ENCODE results near the gene PPME1.

Gene PPME1

DNA sequence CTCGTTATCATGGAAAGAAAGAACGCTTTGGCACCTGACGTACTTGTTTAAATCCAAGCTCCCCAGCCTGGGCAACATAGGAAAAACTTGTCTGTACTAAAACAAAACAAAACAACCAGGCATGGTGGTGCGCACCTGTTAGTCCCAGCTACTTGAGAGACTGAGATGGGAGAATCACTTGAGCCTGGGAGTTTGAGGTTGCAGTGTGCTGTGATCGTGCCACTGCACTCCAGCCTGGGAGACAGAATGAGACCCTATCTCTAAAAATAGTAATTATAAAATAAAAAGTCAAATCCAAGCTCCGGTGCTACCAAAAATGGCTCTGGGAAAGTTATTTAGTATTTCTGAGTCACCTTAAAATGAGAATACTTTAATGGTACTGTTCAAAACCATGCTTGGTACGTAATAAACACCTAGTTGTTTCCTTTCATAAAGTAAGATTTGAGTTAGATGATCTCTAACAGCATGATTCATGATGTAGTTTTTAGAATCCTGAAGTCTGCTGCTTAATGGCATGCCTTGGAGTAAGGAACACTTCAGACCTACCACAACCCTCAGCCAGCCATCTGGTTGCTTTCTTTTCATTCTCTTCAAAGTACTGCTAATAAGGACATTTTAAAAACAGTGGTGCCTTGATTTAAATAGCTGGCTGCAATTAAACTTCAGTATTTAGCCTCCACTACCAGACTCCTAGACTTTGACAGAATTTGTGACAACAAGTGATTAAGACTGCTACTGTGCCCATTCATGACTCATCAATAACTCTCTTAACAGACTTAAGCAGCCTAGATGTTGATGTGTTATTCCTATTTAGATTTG, 8.4 kb downstream of the PPME1 start:
- H3K4me1 Mint-ChIP-seq, result peaks cover 17% of the 10 kb centered on the region
- no peak for ATAC-seq
- H3K36me3 Mint-ChIP-seq (ENCODE audit: low read depth), result peaks cover 22% of the 10 kb centered on the region
- H3K9me3 Mint-ChIP-seq, result no peaks in the 10 kb centered on the region
- H3K27ac Mint-ChIP-seq, result no peak overlapping the region
- H3K4me3 Mint-ChIP-seq, result no peak overlapping the region
- no peaks in the 10 kb centered on the region for H3K27me3 Mint-ChIP-seq
- no peak for DNase-seq

- DNase-seq (no peak), ATAC-seq (no peak)
- peaks cover 19% of the 10 kb centered on the region for H3K4me1 Mint-ChIP-seq
These were observed 11.5 kb downstream of the PPME1 start for GRCh38 chr11:74182635-74183034.

DNA sequence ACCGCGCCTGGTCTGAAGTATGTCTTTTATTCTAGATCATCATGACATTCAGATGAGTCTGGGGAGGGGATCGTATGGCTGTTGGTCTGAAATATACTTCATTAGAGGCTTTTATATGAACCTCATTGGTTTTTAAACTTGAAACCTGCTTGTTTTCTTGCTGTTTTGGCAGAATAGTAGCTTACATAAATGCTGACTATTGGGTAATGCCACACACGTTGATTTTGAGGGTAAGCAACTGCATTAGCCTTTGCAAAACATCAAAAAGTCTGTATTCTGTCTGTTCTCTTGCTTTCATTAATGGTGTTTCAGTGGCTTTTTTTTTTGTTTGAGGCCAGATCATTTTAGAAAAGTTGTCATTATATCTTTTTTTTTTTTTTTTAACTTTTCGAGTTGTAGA, 14.2 kb downstream of the PPME1 start:
- peaks cover 8% of the 10 kb centered on the region for H3K9me3 Mint-ChIP-seq
- DNase-seq (no peak), ATAC-seq (no peak)
- H3K36me3 Mint-ChIP-seq (ENCODE audit: low read depth), result peaks cover 37% of the 10 kb centered on the region
- no peaks in the 10 kb centered on the region for H3K27me3 Mint-ChIP-seq
- peaks cover 6% of the 10 kb centered on the region for H3K4me1 Mint-ChIP-seq
- no peak overlapping the region for H3K27ac Mint-ChIP-seq
- H3K4me3 Mint-ChIP-seq, result no peak overlapping the region

More at GRCh38 chr11:74182635-74183034, 11.5 kb downstream of the PPME1 start:
- Mint-ChIP-seq H3K27ac (no peak overlapping the region), H3K27me3 (no peaks in the 10 kb centered on the region), H3K9me3 (no peaks in the 10 kb centered on the region), H3K36me3 (ENCODE audit: low read depth) (peaks cover 29% of the 10 kb centered on the region), H3K4me3 (no peak overlapping the region)

- Mint-ChIP-seq H3K27ac (no peak overlapping the region), H3K36me3 (ENCODE audit: low read depth) (peaks cover 41% of the 10 kb centered on the region), H3K27me3 (no peaks in the 10 kb centered on the region), H3K9me3 (peaks cover 12% of the 10 kb centered on the region), H3K4me1 (peaks cover 6% of the 10 kb centered on the region), H3K4me3 (no peak overlapping the region)
- ATAC-seq, result no peak
- DNase-seq, result no peak
These were observed 14.6 kb downstream of the PPME1 start for GRCh38 chr11:74185695-74186094.

GRCh38 chr11:74195828-74196227, 24.7 kb downstream of the PPME1 start:
- no peak overlapping the region for H3K27ac Mint-ChIP-seq
- ATAC-seq (no peak), DNase-seq (no peak)
- no peak overlapping the region for H3K4me3 Mint-ChIP-seq
- peaks cover 35% of the 10 kb centered on the region for H3K36me3 Mint-ChIP-seq (ENCODE audit: low read depth)
- H3K9me3 Mint-ChIP-seq, result peaks cover 14% of the 10 kb centered on the region
- no peaks in the 10 kb centered on the region for H3K4me1 Mint-ChIP-seq
- H3K27me3 Mint-ChIP-seq, result no peaks in the 10 kb centered on the region

- no peak overlapping the region for H3K27ac Mint-ChIP-seq
- DNase-seq (no peak), ATAC-seq (no peak)
- no peak overlapping the region for H3K4me3 Mint-ChIP-seq
- peaks cover 31% of the 10 kb centered on the region for H3K36me3 Mint-ChIP-seq (ENCODE audit: low read depth)
- no peaks in the 10 kb centered on the region for H3K4me1 Mint-ChIP-seq
- H3K27me3 Mint-ChIP-seq, result no peaks in the 10 kb centered on the region
- H3K9me3 Mint-ChIP-seq, result peaks cover 14% of the 10 kb centered on the region
These were observed 25.8 kb downstream of the PPME1 start for GRCh38 chr11:74196781-74197486.

GRCh38 chr11:74203966-74204365, 32.9 kb downstream of the PPME1 start:
- DNase-seq, result no peak

GRCh38 chr11:74204701-74205100, 33.6 kb downstream of the PPME1 start:
- H3K27me3 Mint-ChIP-seq, result no peaks in the 10 kb centered on the region
- H3K36me3 Mint-ChIP-seq (ENCODE audit: low read depth), result peaks cover 39% of the 10 kb centered on the region
- DNase-seq (no peak), ATAC-seq (no peak)
- H3K4me1 Mint-ChIP-seq, result peaks cover 6% of the 10 kb centered on the region
- no peak overlapping the region for H3K27ac Mint-ChIP-seq
- H3K9me3 Mint-ChIP-seq, result no peaks in the 10 kb centered on the region
- no peak overlapping the region for H3K4me3 Mint-ChIP-seq

More at GRCh38 chr11:74203966-74204365, 32.9 kb downstream of the PPME1 start:
- peaks cover 2% of the 10 kb centered on the region for H3K9me3 Mint-ChIP-seq
- ATAC-seq, result no peak
- no peak overlapping the region for H3K4me3 Mint-ChIP-seq
- peaks cover 6% of the 10 kb centered on the region for H3K4me1 Mint-ChIP-seq
- H3K27me3 Mint-ChIP-seq, result no peaks in the 10 kb centered on the region
- H3K36me3 Mint-ChIP-seq (ENCODE audit: low read depth), result peaks cover 40% of the 10 kb centered on the region
- H3K27ac Mint-ChIP-seq, result no peak overlapping the region

DNA sequence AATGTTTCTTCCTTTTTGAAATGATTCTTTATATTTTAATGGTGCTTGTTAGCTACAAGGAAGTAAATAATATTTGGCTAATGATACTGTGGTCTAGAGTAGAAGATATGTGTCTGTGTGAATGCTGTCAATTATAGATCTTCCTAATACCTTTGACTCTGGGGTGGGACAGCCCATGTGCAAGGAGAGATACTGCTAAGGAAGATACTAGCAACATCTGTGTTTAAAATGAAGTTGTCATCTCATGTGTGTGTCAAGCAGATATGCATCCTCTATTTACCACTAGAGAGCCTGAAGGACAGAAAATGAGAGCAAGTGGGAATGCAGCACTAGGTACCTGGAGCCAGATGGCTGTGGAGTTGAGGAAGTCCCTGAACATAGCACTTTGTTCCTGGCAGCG, 34.1 kb downstream of the PPME1 start:
- Mint-ChIP-seq H3K4me1 (peaks cover 6% of the 10 kb centered on the region), H3K4me3 (no peak overlapping the region), H3K9me3 (no peaks in the 10 kb centered on the region), H3K27ac (no peak overlapping the region), H3K36me3 (ENCODE audit: low read depth) (peaks cover 44% of the 10 kb centered on the region), H3K27me3 (no peaks in the 10 kb centered on the region)
- ATAC-seq (no peak), DNase-seq (no peak)

DNA sequence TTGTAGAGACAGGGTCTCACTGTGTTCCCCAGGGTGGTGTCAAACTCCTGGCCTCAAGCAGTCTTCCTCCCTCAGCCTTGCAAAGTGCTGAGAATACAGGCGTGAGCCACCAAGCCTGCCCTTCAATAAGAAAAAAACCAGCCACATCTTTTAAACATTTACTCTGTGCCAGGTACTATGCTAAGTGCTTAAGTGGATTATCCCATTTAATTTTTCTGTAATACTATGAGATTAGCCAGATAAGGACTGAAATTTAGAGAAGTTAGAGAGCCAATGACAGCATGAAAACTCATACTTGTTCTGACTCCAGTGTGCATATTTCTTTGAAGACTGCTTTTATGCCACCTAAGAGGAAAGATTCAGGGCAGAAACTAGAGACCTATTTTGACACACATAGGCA, 35.7 kb downstream of the PPME1 start:
- Mint-ChIP-seq H3K27ac (no peak overlapping the region), H3K27me3 (no peaks in the 10 kb centered on the region), H3K9me3 (no peaks in the 10 kb centered on the region), H3K4me1 (peaks cover 6% of the 10 kb centered on the region), H3K4me3 (no peak overlapping the region), H3K36me3 (ENCODE audit: low read depth) (peaks cover 54% of the 10 kb centered on the region)
- no peak for DNase-seq
- no peak for ATAC-seq

DNA sequence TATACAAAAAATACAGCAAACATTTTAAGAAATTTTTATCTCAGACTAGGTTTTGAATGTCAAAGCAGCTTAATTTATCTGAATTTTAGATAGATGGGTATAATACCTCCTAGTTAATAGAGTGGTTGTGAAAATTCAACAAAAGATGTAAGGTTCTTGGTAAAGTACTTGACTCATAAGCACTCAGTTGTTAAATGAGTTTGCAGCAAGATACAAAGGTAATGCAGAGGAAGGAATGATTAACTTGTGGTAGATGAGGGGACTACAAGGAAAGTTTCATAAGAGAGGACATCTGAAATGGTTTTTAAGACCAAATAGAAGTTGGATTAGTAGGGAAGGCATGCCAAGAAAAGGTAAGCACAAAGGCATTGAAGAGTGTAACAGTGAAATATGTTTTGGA, 37.4 kb downstream of the PPME1 start:
- peaks cover 63% of the 10 kb centered on the region for H3K36me3 Mint-ChIP-seq (ENCODE audit: low read depth)
- peaks cover 4% of the 10 kb centered on the region for H3K4me1 Mint-ChIP-seq
- no peak overlapping the region for H3K4me3 Mint-ChIP-seq
- no peaks in the 10 kb centered on the region for H3K27me3 Mint-ChIP-seq
- no peak overlapping the region for H3K27ac Mint-ChIP-seq
- no peak for DNase-seq
- ATAC-seq, result no peak
- no peaks in the 10 kb centered on the region for H3K9me3 Mint-ChIP-seq

- no peaks in the 10 kb centered on the region for H3K27me3 Mint-ChIP-seq
- no peak for ATAC-seq
- peaks cover 5% of the 10 kb centered on the region for H3K9me3 Mint-ChIP-seq
- no peak overlapping the region for H3K27ac Mint-ChIP-seq
- H3K36me3 Mint-ChIP-seq (ENCODE audit: low read depth), result peaks cover 63% of the 10 kb centered on the region
- DNase-seq, result no peak
- H3K4me3 Mint-ChIP-seq, result no peak overlapping the region
- no peaks in the 10 kb centered on the region for H3K4me1 Mint-ChIP-seq
These were observed 41.4 kb downstream of the PPME1 start for GRCh38 chr11:74212533-74212932.

DNA sequence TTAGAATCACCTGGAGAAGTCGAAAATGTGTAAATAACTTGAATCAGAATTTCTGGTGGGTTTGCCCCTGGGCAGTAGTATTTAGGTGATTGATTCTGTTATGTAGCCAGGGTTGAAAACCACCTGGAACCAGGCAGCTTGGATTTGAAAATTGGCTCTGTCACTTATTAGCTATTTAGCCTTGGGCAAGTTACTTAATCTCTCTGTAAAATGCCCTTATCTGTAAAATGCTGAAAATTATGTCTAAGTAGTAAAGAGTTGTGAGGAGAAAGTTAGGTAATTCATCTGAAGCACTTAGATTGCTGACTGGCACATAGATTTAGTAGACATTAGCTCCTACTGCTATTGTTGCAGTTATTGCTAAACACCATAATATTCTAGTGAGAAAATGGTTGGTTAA, 49.3 kb downstream of the PPME1 start:
- Mint-ChIP-seq H3K9me3 (peaks cover 12% of the 10 kb centered on the region), H3K4me1 (no peaks in the 10 kb centered on the region), H3K36me3 (ENCODE audit: low read depth) (peaks cover 23% of the 10 kb centered on the region), H3K27ac (no peak overlapping the region), H3K27me3 (no peaks in the 10 kb centered on the region), H3K4me3 (no peak overlapping the region)
- DNase-seq, result no peak
- no peak for ATAC-seq

DNA sequence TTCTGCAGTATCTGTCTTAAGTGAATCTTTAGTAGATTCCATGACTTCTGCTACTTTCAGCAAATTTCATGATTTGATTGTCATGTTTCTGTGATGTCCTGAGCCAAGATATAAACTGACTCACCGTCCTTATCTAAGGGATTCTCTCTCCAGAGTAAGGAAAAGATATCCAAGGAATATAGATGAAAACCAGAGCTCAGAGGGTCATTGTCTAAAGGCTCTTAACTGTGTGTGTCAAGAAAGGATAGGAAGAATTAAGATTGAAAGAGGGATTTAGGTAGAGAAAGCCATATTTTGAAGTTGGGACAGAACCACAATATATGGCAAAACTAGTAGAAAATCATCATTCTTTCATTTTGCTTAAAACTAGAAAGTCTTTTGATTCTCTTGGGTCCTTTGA, 50.7 kb downstream of the PPME1 start:
- no peak for ATAC-seq
- Mint-ChIP-seq H3K9me3 (peaks cover 7% of the 10 kb centered on the region), H3K36me3 (ENCODE audit: low read depth) (peaks cover 17% of the 10 kb centered on the region), H3K27me3 (no peaks in the 10 kb centered on the region), H3K4me3 (no peak overlapping the region), H3K4me1 (no peaks in the 10 kb centered on the region), H3K27ac (no peak overlapping the region)
- DNase-seq, result no peak

- H3K27me3 Mint-ChIP-seq, result no peaks in the 10 kb centered on the region
- no peaks in the 10 kb centered on the region for H3K4me1 Mint-ChIP-seq
- DNase-seq, result no peak
- no peak overlapping the region for H3K27ac Mint-ChIP-seq
- no peak overlapping the region for H3K4me3 Mint-ChIP-seq
- H3K9me3 Mint-ChIP-seq, result peaks cover 7% of the 10 kb centered on the region
- ATAC-seq, result no peak
- H3K36me3 Mint-ChIP-seq (ENCODE audit: low read depth), result peaks cover 35% of the 10 kb centered on the region
These were observed 54.5 kb downstream of the PPME1 start for GRCh38 chr11:74225565-74225964.

All from activated naive CD8-positive, alpha-beta T cell treated with anti-CD3 and anti-CD28 coated beads, Interleukin-2, amount 50 U/mL, for 24 hours (primary cell).